GM10248 (cell line): ENCODE measurements around the gene ZNF628.

Source experiments
- CTCF ChIA-PET: fragments of 300-600 bp; sonication (Branson Sonifier 250); formaldehyde crosslinking; extraction: SDS; loops from one replicate; lab custom pipeline; 2021; ENCODE audit warnings: antibody characterized with exemption; lab: Yijun Ruan, JAX
- POLR2A ChIA-PET: fragments of 350-650 bp; sonication (Branson Sonifier 250); formaldehyde crosslinking; extraction: SDS; loops from one replicate; lab custom pipeline; 2020; ENCODE audit warnings: antibody characterized with exemption; lab: Yijun Ruan, JAX
- DNase-seq: peaks from one replicate; pipeline ENCODE4 v3.0.0; 2012; ENCODE audit errors: extremely low spot score
- TF ChIP-seq, protein P1 (sequence below): IDR thresholded peaks from 2 replicates; pipeline ENCODE4 v1.5.1; 2012; ENCODE audit warnings: mild to moderate bottlenecking, low read depth; ENCODE audit errors: extremely low read depth, missing control alignments, control extremely low read depth

The ZNF628 gene

GRCh38 chr19:55487924-55488687 lies 11.7 kb downstream of the ZNF628 start, which contains the start of gene SSC5D:
Gene SSC5D (plus strand): TSS chr19:55488436. CDS start chr19:55488590, 154 bp downstream.
- POLR2A ChIA-PET: no interaction called here
- CTCF ChIA-PET: interaction anchor here (5.3 to 8.2 kb wide), 3 partner anchors 16 to 20 kb away, joined by 37 to 44 read pairs (median 43); no protein-coding TSS in a partner anchor
- DNase-seq: no peak
- TF ChIP-seq, protein P1, sequence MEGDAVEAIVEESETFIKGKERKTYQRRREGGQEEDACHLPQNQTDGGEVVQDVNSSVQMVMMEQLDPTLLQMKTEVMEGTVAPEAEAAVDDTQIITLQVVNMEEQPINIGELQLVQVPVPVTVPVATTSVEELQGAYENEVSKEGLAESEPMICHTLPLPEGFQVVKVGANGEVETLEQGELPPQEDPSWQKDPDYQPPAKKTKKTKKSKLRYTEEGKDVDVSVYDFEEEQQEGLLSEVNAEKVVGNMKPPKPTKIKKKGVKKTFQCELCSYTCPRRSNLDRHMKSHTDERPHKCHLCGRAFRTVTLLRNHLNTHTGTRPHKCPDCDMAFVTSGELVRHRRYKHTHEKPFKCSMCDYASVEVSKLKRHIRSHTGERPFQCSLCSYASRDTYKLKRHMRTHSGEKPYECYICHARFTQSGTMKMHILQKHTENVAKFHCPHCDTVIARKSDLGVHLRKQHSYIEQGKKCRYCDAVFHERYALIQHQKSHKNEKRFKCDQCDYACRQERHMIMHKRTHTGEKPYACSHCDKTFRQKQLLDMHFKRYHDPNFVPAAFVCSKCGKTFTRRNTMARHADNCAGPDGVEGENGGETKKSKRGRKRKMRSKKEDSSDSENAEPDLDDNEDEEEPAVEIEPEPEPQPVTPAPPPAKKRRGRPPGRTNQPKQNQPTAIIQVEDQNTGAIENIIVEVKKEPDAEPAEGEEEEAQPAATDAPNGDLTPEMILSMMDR: no peak

GRCh38 chr19:55488986-55489710 lies 12.7 kb downstream of the ZNF628 start:
- DNase-seq: no peak
- CTCF ChIA-PET: interaction anchor here (6.3 to 8.2 kb wide), 2 partner anchors 15 to 21 kb away, joined by 37 to 43 read pairs; no protein-coding TSS in a partner anchor
- POLR2A ChIA-PET: interaction anchor here (0.6 to 0.8 kb wide), 2 partner anchors 110 to 373 kb away, joined by 3 to 4 read pairs; partner anchors contain the start of gene FIZ1
- TF ChIP-seq, protein P1: no peak

GRCh38 chr19:55489711-55490477 lies 13.5 kb downstream of the ZNF628 start:
- DNase-seq: no peak
- TF ChIP-seq, protein P1: no peak
- ChIA-PET CTCF (interaction anchor here (8.2 kb wide), 1 partner anchor 15 kb away, joined by 43 read pairs; no protein-coding TSS in a partner anchor), POLR2A (interaction anchor here (0.6 to 0.8 kb wide), 2 partner anchors 109 to 374 kb away, joined by 3 to 4 read pairs; partner anchors contain the start of gene FIZ1)

GRCh38 chr19:55490478-55491432 lies 14.3 kb downstream of the ZNF628 start:
- DNase-seq: no peak
- TF ChIP-seq, protein P1: no peak
- ChIA-PET CTCF (interaction anchor here (8.2 kb wide), 1 partner anchor 14 kb away, joined by 43 read pairs; no protein-coding TSS in a partner anchor), POLR2A (no interaction called here)

DNA sequence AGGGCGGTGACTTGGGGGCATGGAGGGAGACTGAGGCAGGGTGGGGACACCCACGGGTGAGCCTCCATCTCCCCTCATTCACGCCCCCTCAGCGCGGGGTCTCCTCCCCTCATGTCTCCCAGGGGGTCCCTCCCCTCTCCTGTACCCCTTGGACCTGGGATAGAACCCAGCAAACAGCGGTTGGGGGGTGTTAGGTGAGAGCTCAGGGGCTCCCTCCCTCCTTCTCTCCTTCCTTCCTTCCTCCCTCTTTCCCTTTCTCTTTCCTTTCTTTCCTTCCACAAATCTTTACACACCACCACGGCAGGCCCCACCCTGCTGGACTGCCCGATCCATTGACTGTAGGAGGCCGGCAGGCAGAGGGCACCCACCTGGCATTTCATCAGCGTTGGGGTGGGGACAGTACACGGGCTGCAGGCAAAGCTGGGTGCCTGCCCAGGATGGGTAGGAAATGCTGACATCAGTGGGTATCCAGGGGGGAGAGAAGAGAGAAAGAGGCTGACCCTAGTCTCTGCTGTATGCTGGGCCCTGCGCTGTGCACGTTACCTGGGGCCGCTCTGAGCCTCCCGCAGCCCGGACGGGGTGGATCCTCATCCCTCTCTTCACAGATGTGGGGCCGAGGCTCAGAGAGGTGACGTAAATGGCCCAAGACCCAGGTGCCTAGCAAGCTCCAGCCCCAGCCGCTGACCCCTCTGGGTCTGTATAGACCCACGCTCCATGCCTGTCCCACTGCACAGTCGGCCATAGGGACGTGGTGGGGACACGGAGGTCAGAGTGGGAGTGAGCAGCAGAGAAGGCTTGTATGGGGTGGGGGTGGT lies 15.3 kb downstream of the ZNF628 start:
- ChIA-PET CTCF (interaction anchor here (8.2 kb wide), 1 partner anchor 13 kb away, joined by 43 read pairs; no protein-coding TSS in a partner anchor), POLR2A (no interaction called here)
- DNase-seq: no peak
- TF ChIP-seq, protein P1: no peak
